GM18951 (cell line): ENCODE results near the gene PLIN1.

Experiments used
- POLR2A ChIP-seq: IDR thresholded peaks from 4 replicates; pipeline ENCODE4 v1.6.1; 2011; ENCODE audit warnings: mild to moderate bottlenecking; ENCODE audit not compliant: insufficient read length, insufficient read depth; ENCODE audit errors: extremely low read depth
- in situ Hi-C: fragments of 300-500 bp; cut with MboI; formaldehyde crosslinking; loops from one replicate; pipeline ENCODE4 v1.12.0; 2022; ENCODE audit warnings: low sequenced_read_pairs, mixed read lengths, inconsistent platforms; ENCODE audit not compliant: unreplicated experiment

The PLIN1 gene

GRCh38 chr15:89632563-89633430 is 46.4 kb downstream of the PLIN1 start:
- TF ChIP-seq POLR2A: no peak
- in situ Hi-C loops: no loop called here

- no peak for TF ChIP-seq POLR2A
- in situ Hi-C loops: no loop called here
These were observed 47.3 kb downstream of the PLIN1 start for GRCh38 chr15:89631902-89632264.

GRCh38 chr15:89630974-89631901 is 47.9 kb downstream of the PLIN1 start:
- TF ChIP-seq POLR2A: no peak
- in situ Hi-C loops: no loop called here

- in situ Hi-C loops: no loop called here
These were observed 48.9 kb downstream of the PLIN1 start for GRCh38 chr15:89630260-89630659.

GRCh38 chr15:89629829-89630228 is 49.3 kb downstream of the PLIN1 start:
- in situ Hi-C loops: no loop called here
- no peak for TF ChIP-seq POLR2A

More at GRCh38 chr15:89630260-89630659, 48.9 kb downstream of the PLIN1 start:
- TF ChIP-seq POLR2A: no peak

GRCh38 chr15:89628806-89629715 is 50.1 kb downstream of the PLIN1 start:
- in situ Hi-C loops: no loop called here

GRCh38 chr15:89628301-89628700 is 50.9 kb downstream of the PLIN1 start:
- no peak for TF ChIP-seq POLR2A
- in situ Hi-C loops: no loop called here

More at GRCh38 chr15:89628806-89629715, 50.1 kb downstream of the PLIN1 start:
- no peak for TF ChIP-seq POLR2A

GRCh38 chr15:89627256-89627970 is 51.8 kb downstream of the PLIN1 start:
- in situ Hi-C loops: no loop called here
- TF ChIP-seq POLR2A: no peak

GRCh38 chr15:89625716-89626115 is 53.5 kb downstream of the PLIN1 start:
- no peak for TF ChIP-seq POLR2A
- in situ Hi-C loops: no loop called here

- in situ Hi-C loops: no loop called here
- TF ChIP-seq POLR2A: no peak
These were observed 56.0 kb downstream of the PLIN1 start for GRCh38 chr15:89623165-89623564.

- no peak for TF ChIP-seq POLR2A
- in situ Hi-C loops: no loop called here
These were observed 57.6 kb downstream of the PLIN1 start for GRCh38 chr15:89621547-89621946.

GRCh38 chr15:89616228-89616627 is 62.9 kb downstream of the PLIN1 start:
- TF ChIP-seq POLR2A: no peak
- in situ Hi-C loops: no loop called here
